Measurements from ENCODE around the gene BMPER.

BMPER gene

DNA sequence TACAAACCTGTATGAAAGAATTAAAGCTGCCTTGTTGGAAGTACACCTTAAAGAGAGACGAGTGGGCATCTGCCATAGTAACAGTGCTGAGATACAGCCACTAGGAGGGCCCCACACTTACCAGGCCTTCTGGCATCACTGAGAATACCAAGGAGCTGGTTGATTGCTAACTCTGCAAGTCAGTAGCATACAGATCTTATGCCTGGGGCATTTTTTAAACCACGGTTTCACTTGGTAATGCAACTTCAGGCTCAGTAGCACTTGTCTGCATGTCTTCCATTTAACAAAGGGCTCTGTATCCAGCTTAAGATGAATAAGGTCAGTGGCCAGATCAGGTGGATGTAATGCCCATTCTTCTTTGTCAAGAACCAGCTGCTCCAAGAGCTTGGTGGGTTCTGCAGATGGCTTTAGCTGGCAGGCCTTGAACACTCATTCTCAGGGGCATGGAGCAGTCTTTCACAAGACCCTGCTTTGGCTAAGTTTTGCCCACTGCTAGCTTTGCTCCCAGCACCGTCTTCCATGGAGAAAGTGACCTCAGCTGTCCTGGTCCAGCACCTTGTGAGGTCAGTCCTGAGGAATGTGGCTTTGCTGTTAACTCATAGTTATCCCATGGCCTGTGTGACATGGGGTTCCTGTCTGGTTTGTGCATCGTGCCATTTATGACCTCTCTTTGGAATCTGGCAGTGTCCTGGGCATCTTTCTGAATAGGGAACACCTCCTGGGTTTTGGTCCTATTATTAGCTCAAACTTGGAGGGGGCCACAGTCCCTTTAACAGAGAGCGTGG lies 68.1 kb downstream of the BMPER start:
- no peak for DNase-seq

DNA sequence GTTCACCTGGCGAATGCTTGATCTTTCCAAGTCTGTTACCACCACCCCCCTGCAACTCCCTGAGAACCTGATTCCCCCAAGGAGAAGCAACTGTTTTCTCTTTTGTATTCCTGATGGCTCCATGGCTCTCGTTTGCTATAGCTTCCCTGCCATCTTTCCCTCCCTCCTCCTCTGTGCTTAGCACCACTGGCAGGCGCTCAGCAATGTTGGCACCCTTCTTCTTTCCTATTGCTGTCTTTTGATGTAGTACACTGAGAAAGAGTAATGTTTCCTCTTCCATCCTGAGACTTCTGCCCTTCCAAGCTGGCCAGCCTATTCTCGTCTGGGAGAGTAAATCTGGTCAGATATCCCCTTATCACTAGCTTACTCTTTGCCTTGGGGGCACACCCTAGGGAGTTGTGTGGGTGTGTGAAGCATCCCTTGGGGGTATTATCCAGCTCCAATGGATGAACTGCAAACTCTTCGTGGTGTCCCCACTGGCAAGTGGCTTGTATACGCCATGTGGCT lies 74.0 kb downstream of the BMPER start:
- DNase-seq = no peak

DNA sequence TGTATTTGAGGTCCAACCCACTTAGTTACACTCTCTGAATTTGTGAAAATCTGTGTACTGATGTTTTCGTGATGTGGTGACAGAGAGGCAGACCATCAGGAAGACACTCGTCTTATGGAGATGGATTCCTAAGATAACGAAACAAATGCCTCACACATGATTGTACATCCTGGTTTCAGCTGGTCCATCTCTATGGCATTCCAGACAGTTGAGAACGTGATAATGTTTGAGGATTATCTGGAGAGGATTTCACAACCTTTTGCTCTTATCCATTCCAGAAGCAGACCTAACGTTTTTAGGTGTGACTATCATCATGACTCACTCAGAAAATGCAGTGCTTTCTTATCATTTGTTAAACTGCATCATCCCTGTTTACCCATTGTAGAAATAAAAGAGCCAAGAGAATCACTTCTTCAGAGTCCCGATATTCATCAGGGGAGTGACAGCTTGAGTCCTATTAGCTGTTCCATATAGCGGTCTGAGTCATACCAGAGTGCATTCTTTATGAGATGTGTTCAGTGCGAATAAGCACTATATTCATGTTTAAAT lies 74.5 kb downstream of the BMPER start:
- DNase-seq = no peak

DNA sequence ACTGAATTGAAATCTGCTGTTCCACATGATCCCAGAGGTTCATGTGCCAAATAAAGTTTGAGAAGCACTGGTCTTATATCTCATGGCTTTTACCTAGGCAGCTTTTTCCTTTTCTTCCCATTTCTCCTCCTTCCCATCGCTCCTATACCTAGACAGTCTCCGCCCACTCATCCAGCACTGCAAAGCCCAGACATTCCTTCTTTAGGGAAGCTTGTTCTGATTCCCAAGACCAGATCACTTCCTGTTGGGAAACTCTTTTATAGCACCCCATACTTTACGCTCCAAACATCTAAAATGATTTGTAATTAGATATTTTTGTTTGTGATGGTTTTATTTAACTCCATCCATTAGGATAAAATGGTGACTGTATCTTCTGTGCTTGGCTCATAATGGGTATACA lies 75.9 kb downstream of the BMPER start:
- DNase-seq = no peak

DNA sequence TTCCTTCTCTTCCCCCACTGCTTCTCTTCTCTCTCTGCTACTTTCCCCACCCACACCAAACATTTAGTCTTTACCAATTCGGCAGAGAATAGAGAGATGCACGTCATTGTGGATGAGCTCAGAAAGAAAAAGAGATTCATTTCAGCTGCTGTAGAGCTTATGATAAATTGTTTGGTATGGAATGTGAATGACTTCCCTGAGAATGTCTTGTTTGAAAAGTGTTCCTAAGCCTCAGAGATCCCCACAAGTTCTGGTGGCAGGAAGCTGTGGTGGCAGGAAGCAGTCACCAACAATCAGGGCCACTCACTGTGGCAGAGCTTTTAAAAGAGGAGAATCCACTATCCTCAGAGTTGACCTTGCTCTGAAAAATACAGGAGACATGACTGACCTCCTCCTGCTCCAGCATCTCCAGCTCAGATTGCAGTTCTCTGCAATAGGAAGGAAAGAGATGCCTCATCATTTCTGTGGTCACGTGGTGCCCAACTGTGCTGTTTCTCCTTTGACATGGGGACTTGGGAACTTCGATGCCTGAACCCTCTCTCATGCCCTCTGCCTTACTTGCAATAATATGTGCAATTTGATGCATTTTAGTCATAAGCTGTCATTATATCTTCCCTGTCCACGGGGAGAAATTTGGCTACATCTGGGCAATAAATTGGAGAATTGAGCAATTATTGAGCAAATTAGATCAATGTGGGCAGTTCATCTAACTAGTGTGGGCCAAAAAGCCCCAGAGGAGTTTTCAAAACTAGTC lies 76.5 kb downstream of the BMPER start:
- DNase-seq = no peak

DNA sequence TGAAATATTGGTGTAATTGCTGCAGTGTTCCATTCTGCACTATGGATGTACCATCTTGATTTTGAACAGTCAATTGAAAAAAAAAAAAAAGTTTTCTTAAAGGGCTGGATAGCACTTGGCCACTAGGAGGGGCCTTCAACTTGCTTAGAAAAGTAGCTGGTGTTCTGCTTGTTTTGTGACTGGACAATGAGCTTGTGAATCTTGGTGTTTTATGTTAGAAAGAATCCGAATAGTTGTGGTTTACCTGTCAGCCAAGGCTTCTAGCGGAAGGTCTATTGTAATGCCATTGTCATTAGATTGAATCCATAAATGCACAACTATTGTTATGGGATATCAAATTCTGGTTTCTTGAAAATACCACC lies 77.1 kb downstream of the BMPER start:
- no peak for DNase-seq

DNA sequence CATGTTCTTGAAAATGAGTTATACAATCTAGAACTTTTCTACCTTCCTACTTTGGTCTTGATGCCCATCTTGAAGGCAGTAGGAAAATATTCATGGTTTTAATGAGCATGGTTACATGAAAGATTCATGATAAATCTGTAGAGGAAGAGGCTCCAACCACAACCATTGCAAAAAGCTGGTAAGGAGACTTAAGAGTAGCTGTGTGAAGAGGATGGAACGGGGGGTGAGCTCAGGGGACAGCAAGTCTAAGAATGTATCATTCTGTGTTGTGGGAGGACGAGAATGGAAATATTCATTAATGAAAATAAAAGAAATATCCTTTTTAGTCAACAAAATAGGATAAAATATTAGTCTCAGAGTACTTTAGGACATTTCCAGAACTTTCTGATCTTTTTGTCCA lies 81.1 kb downstream of the BMPER start:
- no peak for DNase-seq

DNA sequence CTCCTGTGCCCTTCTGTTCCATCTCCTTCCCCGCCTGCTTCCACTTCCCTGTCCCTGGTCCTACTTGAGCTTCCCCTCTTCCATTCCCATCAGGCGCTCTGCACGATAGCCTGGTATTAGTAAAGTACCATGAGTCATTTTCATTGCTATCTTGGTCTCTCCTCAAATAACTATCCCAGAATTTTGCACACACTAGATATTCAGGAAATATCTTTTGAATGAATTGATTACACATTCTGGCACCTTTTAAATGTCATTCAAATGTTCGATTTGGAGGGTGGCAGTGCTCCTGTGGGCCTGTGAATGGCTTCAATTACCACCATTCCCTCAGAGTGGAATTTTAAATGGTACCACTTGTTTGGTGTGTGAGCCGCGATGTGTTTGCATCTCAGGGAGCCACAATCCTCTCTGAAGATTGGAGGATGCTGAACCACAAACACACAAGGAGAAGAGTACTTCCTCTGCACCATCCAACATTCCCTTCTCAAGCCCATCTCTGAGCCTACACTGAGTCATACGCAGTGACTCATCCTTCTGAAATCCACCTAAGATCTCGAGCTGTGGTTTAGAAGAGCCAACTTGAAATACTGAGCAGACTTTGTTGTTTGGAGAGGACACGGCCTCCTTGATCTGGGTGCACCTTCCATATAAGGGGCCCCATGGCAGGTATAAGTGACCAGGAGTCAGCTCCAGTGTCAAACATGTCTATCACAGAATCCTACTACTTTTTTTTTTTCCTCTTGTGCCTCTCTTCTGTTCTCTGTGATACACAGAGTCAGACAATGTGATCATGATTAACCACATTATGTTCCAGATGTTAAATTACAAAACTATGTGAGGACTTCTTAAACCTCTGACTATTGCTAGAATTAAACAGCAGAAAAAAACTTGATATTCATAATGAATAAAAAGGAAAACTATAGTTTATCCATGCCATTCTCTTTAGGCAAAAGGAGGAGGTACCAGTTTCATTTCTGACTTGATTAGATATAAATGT lies 81.9 kb downstream of the BMPER start:
- no peak for DNase-seq

DNA sequence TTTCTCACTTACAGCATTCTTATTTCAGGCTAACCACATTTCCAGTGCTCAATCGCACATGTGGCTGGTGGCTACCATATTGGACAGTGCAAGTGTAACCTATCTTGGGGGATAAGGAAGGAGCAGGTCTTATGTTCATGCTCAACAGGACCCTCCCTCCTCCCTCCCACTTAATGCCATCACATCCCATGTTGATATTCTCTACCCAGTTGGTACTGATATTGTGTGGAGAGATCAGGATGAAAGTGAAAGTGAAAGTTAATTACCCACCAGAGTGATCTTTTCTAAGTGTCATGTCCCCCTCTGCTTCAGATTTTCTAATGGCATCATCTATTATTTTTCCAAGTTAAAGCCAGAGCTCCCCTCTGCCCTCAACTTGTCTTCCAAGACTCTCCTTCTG lies 91.6 kb downstream of the BMPER start:
- no peak for DNase-seq

DNA sequence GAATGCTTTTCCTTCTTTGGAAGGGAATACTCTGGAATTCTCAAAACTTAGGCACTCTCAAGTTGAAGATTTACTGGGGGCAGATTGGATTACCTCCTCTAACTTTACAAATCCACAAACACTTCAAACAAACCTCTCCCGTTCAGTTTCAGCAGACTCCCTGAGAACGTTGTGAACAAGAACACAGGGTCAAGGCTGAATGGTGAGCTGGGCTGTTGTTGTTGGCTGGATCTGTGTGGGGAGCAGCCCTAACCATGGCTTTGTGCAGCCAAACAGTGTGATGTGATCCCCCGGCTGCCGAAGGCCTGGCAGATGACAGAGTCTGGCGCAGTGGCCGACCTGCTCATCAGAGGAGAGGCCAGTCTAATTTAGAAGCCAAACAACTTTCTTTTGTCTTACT lies 93.1 kb downstream of the BMPER start:
- no peak for DNase-seq

DNA sequence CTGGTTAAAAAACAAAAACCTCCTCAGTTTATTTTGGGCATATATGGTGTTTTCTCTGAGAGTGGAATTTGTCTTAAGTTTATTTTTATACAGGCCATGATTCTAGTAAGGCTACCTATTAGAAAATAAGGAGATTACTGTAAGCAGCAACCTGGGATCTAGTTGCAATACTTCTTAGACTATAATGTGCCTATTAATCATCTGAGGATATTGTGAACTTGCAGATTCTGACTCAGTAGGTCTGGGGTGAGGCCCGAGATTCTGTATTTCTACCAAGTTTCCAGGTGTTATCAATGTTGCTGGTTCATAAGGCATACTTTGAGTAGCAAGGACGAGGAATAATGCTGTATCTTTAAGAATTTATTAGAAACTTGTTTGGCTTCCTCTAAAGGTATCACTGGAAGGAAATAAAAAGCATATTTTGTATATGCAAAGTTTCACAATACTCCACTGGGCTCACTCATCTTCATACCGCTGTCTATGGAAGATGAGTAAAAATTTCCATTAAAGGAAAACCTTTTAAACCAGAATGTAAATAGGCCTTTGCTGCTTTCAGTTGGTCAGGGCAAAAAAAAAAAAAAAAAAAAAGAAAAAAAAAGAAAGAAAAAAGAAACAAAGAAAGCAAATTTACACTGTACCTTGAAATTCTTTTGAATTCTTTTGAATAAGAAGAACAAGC lies 105.8 kb downstream of the BMPER start:
- DNase-seq = no peak

DNA sequence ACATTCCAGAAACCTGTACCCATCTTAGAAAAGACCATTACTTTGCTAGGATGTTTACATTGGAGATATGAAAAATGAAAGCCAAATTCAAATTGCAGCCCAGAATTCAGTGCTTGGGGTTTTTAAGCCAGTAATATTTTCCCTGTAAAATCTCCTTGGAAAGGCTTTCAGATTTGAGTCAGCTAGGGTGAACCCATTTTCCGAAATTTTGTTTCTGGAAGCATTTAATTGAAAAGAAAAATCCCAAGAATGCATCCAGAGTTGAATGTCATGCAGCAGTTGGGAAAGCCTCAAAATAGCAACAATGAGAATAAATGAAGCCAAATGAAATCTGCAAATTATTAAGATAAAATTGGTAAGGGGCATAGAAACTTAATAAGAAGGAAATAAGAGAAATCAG lies 106.4 kb downstream of the BMPER start:
- DNase-seq = no peak

DNA sequence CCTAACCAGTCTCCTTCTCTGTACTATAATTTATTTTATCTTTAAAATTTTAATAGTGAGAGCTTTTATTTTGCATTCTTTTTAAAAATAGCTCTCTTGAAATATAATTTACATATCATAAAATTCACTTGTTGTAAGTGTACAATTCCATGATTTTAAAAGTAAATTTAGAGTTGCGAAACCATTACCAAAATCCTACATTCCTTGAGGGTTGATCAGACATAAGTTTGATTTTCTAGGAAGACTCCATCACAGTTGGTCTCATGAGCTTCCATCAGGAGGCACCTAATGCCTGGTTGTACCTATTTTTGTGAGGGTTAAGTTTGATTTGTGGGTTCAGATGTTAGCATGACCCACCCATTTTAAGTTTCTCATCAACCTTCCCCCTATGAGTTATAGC lies 108.1 kb downstream of the BMPER start:
- no peak for DNase-seq

DNA sequence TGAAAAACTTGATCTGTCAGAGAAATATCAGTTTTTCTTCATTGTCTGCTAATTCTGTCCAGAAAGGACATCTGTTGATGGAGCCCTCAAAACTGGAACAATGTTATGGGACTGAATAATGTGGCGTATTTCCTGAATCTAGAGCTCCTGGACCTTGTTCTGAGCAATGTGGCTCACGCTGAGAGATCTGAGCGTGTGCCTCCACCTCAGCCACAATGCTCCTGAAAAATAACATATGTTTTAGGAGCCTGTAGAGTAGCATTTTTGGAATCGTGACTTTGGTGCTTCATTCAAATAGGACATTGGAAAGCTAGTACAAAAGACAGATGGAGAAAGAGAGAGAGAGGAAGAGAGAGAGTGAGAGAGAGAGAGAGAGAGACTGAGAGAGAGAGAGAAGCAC lies 110.3 kb downstream of the BMPER start:
- no peak for DNase-seq

DNA sequence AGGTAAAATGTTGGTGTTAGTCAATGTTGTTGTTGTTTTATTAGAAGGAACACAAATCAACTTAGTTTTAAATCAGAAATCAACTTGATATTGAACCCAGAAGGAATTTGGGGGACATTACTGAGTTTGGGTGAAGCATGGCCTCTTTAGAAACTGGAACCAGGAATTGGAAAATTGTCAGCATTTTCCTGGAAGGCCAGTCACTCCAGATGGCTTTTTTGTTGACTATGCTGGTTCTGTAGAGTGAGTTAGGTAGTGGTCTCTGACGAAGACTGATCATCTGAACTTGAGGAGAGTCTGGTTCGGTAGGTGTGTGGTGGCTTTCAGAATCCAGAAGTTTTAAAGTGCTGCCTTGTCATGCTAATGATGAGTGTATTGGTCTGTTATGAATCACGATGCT lies 111.5 kb downstream of the BMPER start:
- no peak for DNase-seq

DNA sequence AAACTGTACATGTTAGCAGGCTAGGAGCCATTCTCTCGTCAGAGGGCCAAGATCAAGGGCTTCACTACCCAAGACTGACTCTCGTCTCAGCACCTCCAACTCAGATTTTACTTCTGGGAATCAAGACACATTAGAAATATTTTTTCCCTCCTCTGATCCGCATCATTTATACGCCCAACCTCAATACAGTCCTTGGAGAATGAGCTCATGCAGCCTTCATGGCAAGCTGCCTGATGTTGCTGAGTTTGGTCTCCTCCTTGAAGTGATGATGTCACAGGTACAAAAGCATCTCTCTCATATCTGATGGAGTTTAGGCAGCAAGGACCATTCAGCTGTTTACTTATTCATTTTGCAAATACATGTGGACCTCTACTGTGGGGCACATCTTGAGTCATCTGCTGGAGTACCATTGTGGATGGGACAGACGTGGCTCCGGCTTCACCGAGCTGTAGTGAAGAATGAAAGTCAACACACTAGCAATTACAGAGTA lies 114.0 kb downstream of the BMPER start:
- no peak for DNase-seq

DNA sequence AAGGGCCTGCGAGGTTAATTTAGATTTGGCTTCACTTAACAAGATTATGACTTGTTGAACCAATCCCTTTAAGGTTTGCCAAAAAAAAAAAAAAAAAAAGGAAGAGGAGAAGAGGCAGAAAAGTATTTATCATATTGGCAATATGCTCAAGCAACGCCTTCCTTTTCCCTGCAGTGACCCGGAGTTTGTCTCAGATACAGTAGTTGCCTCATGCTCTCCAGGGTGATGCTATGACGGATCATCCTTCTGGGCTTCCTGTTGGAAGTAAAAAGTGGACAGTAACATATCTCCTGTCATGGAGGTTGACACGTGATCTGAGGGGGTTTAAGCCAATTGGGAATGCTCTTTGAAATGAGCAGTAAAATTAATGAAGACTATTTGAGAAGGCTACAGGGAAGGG lies 117.3 kb downstream of the BMPER start:
- DNase-seq = no peak

DNA sequence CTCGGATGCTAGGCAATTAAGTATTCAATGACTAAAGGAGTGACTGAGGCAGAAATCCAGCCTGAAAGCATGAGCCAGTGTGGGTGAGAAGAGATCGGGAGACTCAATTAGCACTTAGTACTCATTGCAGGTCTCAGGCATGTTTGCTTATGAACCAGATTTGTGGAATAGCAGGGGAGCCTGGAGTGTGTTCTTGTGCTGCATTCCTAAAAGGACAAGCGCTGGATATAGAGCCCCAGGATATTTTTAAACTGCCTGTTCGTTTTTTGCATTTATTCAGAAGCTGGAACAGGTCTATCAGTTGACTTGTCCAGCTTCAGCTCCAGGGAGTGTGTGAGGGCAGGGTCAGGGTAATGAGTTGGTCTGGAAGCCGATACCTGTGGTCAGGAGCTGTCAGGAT lies 120.3 kb downstream of the BMPER start:
- DNase-seq = no peak

DNA sequence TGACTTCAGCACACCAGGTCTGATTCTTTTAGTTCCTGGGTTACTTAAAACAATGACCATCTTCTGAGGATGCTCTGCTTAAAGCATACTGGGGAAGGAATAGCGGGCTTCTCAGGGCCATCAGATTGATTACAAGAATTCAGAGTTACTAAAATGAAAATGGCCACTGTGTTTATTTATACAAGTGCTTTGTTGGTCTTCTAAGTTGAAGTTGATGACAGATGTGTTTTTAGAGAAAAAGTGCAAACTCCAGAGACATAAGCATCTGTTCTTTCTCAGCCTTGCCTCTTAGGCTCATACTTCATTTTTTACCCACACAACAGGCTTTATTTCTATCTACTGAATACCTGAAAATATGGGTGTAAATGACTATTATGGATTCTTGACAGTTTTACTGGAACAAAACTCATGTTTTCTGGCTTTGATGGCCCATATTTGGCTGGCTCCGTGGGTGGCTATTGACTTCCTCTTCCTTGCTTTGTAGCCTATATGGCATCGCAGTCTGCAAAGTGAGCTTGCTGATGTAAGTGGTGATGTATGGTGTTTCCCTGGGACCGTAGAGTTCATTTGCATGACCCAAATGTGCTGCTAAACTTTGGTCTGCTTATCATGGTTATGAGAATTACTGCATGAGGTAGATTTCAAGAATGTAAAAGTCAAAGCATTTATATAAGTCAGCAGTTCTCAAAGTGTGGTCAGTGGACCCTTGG lies 121.3 kb downstream of the BMPER start:
- DNase-seq = no peak

DNA sequence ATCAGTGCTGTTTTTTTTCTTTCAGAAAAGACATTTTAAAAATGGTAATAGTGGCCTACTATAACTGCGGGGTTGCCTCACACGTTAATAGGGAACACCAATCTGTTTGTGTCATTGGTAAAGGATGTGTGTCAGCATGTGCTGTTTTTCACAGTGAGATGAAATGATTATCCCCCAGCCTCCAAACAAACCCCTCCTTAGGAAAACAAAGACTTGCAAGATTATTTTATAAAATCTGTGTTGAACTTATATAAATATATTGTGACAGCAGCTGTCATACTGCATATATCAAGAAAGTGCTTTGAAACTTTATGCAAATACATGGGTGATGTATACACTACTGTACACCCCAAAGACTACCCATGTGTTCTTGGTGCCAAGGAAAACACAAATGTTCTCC lies 125.8 kb downstream of the BMPER start:
- no peak for DNase-seq

DNA sequence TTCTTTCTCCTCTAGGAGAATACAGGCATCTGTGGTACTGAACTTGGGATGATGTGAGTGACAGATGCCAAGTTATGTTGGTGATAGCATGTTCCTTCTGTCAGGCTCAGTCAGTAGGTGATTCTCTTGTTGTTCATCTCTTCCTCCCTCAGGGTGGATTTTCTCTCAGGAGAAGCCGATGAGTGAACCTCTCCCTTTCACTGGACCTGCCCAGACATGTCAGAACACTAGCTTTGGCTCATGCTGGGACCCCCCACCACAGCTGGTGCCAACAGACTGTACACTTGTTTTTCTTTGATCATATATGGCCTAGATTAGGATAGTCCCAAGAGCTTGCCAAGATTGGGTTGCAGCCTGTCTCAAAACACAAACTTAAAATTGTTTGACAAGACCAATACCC lies 129.4 kb downstream of the BMPER start:
- DNase-seq = no peak

Data from AML-193 (cell line).